ENCODE measurements around the gene PNPLA5.

DNA sequence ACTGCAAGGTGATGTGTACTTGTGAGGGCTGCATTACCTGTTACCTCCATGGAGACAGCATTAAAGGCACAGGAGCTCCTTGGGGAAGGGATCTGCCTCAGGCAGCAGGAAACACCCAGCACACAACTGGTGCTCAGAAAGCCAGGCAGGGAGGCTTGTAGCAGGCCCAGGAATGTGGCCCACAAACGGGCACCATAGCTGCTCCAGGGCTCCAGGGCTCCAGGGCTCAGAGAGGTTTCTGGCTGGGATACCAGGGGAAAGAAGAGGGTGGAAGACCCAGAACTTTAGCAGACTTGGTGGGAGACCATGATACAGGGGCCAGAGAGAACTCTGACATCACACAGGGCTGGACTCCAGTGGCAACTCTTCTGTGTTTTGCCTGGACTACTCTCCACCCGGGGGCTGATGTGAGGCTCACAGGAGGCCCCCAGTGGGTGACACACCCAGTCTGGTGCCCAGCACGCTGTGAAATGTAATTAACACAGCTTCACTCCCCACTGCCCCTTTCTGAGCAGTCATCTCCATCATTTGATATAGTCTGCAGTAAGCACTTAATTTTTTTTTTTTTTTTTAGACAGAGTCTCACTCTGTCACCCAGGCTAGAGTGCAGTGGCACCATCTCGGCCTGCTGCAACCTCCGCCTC, 14.8 kb downstream of the PNPLA5 start:
- TF ChIP-seq, protein P1, sequence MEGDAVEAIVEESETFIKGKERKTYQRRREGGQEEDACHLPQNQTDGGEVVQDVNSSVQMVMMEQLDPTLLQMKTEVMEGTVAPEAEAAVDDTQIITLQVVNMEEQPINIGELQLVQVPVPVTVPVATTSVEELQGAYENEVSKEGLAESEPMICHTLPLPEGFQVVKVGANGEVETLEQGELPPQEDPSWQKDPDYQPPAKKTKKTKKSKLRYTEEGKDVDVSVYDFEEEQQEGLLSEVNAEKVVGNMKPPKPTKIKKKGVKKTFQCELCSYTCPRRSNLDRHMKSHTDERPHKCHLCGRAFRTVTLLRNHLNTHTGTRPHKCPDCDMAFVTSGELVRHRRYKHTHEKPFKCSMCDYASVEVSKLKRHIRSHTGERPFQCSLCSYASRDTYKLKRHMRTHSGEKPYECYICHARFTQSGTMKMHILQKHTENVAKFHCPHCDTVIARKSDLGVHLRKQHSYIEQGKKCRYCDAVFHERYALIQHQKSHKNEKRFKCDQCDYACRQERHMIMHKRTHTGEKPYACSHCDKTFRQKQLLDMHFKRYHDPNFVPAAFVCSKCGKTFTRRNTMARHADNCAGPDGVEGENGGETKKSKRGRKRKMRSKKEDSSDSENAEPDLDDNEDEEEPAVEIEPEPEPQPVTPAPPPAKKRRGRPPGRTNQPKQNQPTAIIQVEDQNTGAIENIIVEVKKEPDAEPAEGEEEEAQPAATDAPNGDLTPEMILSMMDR (IDR thresholded peaks at IDR 0.05): no peak
- TF ChIP-seq ZNF138 (CRISPR knock-in tag; conservative IDR thresholded peaks at IDR 0.05): no peak
- no peak for TF ChIP-seq ELF4 (CRISPR knock-in tag; IDR thresholded peaks at IDR 0.05; ENCODE audit: low read depth)
- no peak for TF ChIP-seq SMAD3 (CRISPR knock-in tag; IDR thresholded peaks at IDR 0.05; ENCODE audit: borderline replicate concordance)
- no peak for TF ChIP-seq NFYB (CRISPR knock-in tag; conservative IDR thresholded peaks at IDR 0.05; ENCODE audit: low read depth)
- no peak for TF ChIP-seq GTF2I (CRISPR knock-in tag; conservative IDR thresholded peaks at IDR 0.05)
- TF ChIP-seq ETV6 (CRISPR knock-in tag; IDR thresholded peaks at IDR 0.05): no peak
- no peak for TF ChIP-seq CREM (CRISPR knock-in tag; IDR thresholded peaks at IDR 0.05)
- no peak for TF ChIP-seq ZBTB21 (CRISPR knock-in tag; IDR thresholded peaks at IDR 0.05; ENCODE audit: borderline replicate concordance)
- TF ChIP-seq, protein P2, sequence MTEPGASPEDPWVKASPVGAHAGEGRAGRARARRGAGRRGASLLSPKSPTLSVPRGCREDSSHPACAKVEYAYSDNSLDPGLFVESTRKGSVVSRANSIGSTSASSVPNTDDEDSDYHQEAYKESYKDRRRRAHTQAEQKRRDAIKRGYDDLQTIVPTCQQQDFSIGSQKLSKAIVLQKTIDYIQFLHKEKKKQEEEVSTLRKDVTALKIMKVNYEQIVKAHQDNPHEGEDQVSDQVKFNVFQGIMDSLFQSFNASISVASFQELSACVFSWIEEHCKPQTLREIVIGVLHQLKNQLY (CRISPR knock-in tag; IDR thresholded peaks at IDR 0.05): no peak
